HG02798 (cell line): ENCODE results near the gene ALLC.

Experiments used
- ATAC-seq: cut with Tn5 transposase; IDR thresholded peaks from one replicate; pipeline ENCODE4 v1.9.1; 2021; ENCODE audit warnings: mild to moderate bottlenecking; ENCODE audit not compliant: unreplicated experiment, poor library complexity

Gene ALLC

DNA sequence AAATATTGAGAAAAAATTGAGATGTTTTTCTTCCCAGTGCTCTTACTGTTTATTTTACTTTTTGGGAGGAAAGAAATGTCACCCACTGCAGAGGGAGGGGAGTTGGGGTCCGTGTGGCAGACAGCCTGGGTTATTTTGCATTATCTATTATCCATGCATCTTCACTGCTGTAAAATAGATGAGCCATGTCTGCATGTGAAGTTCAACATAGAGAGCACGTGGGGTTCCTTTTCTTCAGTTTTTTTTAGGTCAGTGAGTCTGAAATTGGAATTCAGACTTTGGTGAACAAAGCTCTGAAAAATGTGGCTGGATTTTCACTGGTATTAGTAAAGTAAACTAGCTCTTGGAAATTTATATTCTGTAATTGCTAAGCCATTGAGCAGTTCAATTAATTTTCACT lies 47.8 kb downstream of the ALLC start:
- ATAC-seq, result no peak

DNA sequence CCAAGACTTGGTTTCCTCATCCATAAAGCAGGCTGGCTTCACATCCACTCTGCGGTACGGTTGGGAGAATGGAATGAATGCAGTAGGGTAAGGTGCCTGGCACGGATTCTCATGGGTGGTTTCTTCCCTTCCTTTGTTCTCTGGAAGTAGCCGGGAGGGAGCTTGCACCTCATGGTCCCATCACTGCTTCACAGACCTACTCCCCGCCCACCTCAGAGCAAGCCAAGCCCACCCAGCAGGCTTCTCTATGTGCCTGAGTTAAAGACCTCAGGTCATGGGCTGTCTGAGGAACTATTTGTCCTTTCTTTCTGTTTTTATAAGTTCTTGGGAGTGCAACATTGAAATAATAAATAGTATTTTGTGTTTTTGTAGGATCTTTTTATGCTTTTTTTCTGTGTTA lies 48.9 kb downstream of the ALLC start:
- ATAC-seq, result no peak

DNA sequence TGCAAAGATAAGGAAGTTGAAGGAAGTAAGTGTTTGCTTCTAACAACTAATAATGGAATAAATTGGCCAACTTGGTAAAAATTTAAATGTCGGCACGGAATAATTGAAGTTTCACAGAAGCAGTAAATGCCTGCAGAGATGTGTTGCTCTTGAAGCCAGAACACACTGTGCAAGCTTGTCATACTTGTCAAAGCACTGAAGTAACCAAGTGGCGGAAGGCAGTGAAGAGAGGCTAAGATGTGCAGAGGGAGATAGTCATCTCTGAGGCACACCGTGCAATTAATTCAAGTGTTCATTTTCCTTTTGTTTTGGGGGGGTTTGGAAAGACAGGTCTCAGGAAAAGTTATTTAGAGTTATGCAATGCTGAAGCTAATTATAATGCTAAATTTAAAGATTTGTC lies 50.6 kb downstream of the ALLC start:
- ATAC-seq, result no peak

DNA sequence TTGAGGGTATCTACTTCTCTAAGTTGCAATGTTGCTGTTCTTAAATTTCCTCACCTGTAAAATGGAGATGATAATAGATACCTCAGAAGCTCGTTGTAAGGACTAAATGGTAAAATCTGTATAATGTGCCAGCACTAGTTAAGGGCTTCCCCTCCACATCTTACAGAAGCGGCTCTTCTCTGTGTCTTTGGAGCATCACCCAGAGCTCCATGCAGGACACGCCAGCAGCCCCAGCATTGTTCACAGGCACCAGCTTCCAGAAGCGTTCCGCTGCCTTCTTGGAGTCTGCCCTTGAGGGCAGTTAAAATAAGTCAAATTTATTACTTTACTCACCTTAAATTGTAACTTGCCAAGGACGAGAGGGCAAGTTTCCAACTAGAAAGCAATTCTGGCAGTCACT lies 51.2 kb downstream of the ALLC start:
- no peak for ATAC-seq

DNA sequence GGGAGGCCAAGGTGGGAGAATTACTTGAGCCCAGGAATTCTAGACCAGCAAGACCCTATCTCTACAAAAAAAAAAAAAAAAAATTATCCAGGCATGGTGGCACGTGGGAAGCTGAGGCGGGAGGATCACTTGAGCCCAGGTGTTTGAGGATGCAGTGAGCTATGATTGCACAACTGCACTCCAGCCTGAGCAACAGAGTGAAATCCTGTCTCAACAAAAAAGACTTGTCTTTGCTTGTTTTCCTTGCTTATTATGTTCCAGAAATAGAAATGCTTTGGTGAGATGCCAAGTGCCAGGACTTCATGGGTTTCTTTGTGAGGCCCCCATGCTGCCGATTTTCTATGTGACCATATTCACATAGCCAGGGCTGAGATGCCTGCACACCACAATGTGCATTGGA lies 54.4 kb downstream of the ALLC start:
- no peak for ATAC-seq

DNA sequence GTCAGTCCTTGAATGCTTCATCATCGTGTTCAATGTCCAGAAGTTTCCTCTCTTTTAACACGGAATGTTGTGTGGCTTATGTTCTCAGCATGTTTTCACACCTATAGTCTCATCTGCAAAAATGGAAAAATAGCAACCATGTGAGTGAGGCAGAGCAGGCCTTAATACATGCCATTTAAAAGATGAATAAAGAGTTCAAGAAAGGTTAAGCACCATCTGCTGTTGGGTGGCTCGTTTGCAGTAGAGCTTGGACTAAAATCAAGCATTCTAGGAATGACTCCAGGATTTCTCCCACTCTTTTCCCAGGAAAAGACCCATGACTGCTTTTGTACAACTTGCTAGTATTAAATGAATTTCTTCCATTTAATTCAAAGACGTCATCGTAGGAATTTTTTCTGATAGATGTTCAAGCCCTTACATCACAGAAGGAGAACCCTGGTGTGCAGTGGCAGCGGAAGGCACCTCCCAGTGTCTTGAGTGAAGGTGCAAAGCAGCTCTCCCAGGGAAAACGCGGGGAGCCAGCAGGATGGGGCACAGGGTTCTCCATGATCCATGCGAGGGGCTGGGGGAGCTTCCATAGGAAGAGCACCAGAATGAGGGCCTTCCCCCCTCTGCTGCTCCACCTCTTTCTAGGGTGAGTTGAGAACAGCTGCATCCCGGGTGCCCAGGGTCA lies 55.0 kb downstream of the ALLC start:
- no peak for ATAC-seq

DNA sequence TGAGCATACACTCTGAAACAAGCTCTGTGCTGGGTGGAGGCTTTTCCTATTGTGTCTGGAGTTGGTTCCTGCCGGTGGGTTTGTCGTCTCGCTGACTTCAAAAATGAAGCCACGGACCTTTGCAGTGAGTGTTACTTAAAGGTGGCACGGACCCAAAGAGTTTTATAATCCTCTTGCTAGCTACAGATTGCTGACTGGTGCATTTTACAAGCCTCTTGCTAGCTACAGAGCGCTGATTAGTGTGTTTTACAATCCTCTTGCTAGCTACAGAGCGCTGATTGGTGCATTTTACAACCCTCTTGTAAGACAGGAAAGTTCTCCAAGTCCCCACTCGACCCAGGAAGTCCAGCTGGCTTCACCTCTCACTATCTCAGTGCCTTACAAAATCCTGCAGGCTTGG lies 60.7 kb downstream of the ALLC start:
- ATAC-seq, result no peak

DNA sequence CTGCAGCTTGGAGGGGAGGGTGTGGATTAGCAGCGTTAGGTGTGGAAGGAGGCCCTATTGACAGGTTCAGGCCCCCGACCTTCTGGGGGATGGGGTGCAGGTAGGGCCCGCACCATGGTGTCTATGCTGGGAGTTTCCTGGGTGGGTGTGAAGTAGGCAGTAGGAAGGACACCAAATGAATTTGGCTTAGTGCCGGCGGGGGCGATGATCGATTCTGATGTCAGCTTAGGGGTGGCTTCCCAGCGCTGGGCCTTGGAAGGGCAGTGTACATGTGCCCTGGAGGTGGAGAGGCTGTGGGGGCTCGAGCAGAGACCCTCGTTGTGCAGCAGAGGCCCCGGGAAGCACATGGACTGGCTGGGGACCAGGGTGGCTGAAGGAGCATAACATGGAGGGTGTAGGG lies 67.0 kb downstream of the ALLC start:
- no peak for ATAC-seq

DNA sequence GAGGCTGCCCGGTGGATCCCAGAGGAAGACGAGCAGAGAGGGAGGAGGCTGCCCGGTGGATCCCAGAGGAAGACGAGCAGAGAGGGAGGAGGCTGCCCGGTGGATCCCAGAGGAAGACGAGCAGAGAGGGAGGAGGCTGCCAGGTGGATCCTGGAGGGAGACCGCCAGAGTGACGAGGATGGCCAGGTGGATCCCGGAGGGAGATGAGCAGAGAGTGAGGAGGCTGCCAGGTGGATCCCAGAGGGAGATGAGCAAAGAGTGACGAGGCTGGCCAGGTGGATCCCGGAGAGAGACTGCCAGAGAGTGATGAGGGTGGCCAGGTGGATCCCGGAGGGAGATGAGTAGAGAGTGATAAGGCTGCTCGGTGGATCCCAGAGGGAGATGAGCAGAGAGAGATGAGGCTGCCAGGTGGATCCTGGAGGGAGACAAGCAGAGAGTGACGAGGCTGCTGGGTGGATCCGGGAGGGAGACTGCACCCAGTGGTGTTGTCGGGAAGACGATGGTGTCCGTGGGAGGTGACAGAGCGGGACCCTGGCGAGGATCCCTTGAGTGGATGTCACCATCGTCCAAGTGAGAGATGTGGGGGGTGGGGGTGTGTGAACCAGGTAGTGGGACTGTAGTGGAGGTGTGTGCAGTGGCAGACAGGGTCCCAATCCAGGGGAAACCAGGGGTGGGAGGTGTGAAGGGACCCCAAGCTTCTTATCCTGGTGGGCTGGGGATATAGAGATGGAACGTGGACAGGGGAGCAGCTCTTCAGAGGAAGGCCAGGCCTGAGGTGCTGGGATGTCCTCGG lies 67.7 kb downstream of the ALLC start:
- no peak for ATAC-seq

DNA sequence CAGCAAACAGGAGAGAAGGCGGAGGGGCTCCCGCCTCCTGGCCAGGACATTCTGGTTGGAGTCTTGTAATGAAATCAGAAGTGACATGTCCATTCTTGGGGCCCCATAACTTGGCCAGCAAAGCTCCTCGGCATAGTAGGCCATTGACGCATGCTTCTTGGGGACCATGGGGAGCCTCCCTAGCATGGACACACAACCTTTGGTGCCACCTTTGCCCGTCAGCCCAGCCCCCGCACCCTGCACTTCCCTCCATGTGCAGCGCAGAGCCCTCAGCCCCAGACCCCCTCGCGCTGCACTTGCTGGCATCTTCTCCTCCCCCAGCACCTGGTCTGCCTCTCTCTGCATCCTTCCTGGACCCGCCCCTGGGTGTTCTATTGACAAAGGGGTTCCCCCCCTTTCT lies 68.5 kb downstream of the ALLC start:
- ATAC-seq, result no peak

DNA sequence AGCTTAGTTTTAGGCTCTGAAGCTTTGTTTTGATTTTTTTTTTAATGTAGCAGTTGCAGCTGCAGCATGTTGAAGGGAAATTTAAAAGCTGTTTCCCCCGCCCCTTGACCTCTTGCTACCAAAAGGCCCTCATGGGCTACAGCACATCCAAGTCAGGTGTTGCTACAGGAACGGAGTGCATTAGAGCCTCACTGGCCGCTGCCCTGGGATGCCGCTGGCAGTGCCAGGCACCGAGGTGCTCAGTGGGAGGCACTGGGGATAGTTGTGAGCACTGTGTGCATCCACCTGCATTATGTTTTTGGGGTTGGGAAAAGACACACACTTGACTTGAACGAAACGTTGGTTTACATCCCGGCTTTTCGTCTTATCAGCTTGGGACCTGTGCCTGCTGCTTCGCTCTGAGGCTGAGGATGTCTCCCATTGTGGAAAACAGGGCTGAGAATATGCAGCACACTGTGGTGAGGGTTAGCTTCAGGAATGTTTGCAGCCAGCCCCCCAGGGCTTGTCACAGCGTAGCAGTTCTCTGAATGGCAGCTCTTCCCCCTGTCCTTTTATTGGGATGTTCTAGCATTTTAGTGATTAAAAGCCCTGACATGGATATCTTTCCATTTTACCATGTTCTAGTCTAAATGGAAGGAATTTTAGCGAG lies 69.5 kb downstream of the ALLC start:
- ATAC-seq, result no peak

DNA sequence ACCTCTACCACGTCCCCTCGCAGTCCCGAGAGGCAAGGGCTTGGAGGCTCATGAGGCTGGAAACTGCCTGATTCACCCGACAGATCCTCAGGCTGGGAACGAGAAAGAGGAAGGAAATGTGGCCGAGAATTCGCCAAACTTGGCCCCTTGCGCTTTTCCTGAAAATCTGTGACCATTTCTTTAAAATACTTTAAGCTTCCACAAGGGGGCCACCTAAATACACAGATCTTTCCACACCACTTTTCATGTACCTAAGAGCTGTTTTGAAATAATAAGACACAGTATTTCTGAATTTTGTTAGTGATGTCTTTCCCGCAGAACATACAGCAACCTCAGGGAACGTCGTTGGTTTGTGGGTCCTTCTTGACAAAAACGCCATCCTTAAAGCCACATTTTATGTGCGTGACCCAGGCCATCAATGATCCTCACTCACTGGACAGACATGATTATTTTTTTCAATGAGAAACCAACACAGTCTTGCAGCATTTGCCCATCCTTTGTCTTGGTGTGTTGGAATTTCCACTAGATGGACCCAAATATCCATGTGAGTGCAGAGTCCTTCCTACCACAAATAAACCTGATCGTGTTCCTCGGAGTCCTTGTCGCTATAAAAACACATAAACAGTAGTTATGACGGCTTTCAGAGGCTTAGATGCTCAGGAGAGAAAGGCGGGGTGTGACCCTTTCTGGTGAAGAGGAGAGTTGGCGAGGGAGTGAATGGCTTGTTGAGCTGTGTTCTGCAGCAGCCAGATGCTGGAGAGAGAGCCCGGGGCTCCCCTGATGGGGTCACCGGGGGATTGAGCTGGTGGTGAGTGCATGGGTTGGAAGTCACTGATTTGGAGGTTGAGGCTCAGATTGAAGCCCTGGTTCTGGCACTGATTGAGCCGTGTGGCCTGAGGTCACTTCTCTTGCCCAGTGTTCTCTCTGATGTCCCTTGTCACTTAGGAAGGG lies 70.4 kb downstream of the ALLC start:
- ATAC-seq, result peak; percentile 49

DNA sequence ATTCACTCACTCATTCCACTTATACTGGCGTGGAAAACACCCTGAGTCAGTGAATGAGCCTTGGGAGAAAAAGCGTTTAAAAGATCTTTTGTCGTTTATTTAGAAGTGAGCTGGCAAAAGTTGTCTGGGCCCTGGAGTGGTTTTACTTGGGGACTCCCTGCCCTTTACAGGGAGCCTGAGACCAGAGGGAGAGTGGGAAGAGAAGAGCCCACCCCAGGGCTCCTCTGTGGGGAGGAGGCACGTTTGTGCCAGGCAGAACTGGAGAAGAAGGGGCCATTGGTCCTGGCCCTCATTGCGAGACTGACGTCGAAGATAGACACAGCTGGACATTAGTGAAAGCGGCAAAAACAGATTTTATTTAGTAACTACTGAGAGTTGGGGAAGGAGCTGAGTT lies 71.1 kb downstream of the ALLC start:
- ATAC-seq, result no peak

DNA sequence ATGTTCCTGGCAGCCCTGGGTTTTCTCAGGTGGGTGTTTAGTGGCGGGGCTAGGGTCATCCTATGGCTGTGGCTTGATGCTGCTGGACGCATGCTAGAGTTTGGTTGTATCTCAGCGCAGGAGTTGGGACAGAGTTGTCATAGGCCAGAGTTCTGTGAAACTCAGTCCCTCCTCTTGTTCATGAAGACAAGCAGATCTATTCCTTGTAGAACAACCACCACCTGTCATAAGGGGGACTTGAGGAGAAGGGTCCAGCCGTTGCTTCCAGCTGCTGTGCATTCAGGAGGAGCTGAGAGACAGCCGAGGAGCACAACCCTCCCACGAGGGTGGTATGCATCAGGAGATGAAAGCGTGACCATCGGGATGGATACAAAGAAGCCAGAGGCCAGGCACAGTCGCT lies 71.8 kb downstream of the ALLC start:
- ATAC-seq, result no peak

DNA sequence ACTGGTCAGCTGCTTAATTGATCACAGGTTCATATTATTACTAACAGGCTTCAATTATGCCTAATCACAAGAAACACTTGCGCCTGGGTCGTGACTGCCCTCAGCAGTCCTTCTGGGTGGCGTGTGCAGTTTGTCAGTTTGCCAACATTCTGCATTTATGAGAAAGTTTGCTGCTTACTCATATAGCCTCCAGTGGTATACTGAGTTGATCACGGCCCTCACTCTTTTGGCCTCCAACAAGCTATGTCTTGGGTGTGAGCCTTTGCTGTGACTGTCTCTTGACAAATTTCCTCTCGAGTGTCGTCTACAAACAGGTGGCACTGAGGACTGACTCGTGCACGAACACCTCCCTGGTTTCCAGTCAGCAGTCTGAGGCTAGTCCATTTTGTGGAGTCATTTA lies 72.6 kb downstream of the ALLC start:
- no peak for ATAC-seq

DNA sequence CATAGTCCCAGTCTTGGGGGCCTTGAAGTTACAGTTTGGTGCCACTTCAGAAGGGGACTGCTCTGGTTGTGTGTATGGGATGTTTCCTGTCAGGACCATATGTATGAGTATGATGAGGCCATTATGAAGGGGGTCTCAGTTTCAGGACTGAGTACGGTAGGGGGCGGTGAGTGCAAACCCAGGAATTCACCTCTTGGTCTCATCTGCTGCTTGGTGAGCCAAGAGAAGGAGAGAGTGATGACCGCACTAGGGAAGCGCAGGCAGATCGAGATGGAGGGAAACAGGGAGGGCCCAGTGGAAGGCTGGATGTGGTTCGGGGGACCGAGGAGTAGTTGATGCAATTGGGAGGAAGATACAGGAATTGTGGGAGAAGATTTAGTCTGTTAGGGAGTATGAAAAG lies 73.8 kb downstream of the ALLC start:
- no peak for ATAC-seq

DNA sequence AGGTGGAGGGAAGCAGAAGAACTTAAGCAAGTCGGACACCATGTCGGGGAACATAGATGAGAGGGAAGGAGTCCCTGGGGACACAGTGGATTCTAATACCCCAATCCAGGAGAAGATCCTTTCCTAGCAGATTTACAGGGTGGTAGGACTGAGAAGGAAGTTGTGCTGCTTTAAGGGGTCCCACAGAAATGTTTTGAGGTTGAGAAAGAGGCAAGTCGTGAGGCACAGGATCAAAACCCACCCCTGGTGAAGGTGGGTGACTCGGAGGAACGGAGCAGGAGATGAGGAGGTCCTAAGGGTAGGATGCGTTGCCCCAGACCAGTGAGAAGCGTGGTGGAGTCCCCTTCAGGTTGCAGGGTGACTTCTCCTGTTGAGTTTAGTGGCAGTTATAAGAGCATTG lies 78.1 kb downstream of the ALLC start:
- ATAC-seq, result no peak

DNA sequence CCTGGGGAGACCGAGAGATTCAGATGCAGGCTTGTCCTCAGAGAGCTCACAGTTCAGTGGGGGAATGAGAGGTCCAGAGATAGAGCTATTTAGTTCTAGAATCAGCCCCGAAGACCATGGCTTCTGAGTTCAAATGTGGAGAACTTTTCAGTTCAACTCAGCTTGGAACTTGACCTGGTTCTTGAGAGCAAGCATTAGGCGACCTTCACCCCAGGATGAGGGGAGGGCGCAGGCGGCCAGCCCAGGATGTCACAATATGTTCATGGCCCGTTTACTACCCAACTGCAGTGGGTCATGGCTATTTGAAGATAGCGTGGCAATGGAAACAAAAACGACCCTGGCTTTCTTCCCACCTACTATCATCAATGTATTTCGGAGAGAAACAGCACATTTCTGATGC lies 79.1 kb downstream of the ALLC start:
- ATAC-seq, result no peak

DNA sequence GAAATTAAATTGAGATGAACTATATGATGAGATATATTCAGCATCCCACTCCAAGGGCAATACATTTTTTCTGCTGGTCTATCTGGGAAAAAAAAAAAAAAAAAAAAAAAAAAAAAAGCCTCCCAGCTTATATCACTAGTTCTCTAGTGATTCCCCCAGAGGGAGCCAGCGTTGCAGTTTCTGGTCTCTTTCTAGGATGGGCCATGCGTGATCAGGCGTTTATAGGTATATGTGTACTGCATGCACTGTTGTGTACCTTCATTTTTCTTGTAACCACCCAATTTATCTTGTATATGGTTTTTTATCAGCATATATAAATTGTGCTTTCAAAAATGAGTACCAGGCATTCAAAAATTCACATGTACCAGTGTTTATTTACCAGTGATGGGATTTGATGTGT lies 80.5 kb downstream of the ALLC start:
- no peak for ATAC-seq

DNA sequence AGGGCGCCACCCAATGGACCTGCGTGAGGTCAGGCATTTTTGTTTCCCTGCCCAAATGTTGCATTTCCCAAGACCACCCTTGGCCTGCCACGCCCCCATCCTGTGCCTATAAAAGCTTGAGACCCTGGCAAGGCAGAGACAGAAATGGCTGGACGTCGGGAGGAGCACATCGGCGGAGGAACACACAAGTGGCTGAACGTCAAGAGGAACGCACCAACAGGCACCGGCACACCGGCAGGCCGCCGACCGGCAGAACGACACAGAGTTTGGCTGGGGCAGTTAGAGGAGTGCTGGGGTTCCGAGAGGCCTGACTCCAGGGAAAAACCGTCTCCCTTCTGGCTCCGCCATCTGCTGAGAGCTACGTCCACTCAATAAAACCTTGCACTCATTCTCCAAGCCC lies 81.3 kb downstream of the ALLC start:
- ATAC-seq, result no peak

DNA sequence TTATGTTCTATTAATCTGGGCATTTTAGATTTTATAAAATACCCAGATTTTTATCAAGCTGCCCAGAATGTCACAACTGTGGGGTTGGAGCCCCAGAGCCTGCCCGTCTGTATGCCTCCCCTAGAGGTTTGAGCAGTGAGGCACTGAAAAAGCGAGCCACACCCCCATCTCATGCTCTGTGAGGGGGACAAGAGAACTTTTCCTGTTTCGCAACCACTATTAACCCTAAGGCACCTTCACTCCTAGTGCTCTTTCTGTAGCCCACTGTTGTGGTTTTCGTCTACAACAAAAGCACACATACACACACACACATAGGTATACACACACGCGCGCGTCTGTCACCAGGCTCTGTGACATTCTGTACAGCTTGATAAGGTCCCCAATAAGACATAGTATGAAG lies 83.4 kb downstream of the ALLC start:
- no peak for ATAC-seq
